ENCODE measurements around the gene SP9.

Gene SP9

DNA sequence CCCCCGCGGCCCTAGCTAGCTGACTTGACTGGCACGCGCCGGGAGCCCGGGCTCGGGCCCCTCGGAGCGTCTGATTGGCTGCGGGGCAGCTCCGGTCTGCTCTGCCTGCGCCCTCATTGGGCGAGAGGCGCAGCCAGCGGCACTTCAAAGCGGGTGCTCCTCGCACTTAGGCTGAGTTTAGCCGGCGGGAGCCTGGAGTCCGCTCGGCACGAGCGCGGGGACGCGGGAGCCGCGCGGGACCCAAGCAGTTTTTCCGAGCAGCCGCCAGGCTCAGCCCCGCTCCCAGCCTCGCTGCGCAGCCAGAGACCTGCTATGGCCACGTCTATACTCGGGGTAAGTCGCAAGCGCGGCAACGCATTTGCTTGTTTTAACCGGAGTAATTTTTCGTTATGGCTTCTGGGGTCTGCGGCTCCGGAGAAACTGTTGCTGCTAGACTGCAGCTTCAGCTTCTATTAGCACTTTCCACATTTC is at the start of gene SP9:
SP9 (plus strand) TSS at position 174 of the 471 bp plus-strand sequence; CDS start at position 313, 139 bp downstream.
- DNase-seq (ENCODE audit: low spot score) (no peak), FAIRE-seq (no peak)

DNA sequence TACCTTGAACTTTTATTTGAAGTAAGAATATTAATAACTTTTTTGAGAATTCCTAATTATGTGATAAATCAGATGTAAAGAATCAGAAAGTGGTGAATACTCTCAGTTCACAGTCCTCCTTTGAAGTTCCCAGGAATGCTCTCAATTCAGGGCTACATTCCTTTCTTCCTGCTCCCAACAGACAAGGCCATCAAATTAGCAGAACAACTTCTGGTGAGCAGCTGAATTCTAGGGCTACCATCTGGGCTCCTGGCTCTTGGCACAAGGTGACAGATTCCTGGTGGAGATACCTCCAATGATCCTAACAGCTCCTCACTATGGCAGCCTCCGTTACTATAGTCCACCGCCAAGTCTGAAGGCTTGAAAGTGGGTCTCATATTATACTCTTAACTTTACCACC is 48.6 kb upstream of the SP9 start:
- FAIRE-seq (no peak), DNase-seq (ENCODE audit: low spot score) (no peak)

DNA sequence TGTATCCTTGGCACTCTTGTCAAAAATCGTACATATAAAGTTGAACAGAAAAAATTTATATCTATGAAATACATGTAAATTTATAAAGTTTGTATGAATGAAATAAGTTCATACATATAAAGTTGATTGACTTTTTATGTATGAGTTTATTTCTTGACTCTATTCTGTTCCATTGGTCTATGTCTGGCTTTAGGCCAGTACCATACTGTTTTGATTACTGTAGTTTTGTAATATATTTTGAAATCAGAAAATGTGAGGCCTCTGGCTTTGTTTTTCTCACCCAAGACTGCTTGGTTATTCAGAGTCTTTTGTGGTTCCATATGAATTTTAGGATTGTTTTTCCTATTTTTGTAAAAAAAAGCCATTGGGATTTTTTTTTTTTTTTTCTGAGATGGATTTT is 41.8 kb upstream of the SP9 start:
- DNase-seq (ENCODE audit: low spot score) (no peak), FAIRE-seq (no peak)

DNA sequence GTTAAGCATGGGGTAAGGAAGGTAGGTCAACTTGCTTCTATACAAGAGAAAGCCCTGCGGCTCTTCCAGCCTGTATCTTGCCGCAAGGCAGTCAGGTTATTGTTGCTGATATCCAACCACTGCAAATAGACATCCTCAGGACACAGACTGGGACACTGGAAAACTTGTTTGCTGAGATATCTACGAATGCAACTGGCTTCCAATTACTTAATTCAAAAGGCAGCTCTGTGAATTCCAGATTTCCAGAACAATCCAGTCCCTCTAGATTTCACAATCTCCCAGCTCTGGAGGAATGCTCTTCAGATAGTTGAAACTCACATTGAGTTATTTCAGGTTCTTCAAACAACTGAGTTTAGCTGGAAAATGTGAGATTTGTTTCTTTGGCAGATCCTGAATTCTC is 34.6 kb upstream of the SP9 start:
- DNase-seq (ENCODE audit: low spot score) (no peak), FAIRE-seq (no peak)

DNA sequence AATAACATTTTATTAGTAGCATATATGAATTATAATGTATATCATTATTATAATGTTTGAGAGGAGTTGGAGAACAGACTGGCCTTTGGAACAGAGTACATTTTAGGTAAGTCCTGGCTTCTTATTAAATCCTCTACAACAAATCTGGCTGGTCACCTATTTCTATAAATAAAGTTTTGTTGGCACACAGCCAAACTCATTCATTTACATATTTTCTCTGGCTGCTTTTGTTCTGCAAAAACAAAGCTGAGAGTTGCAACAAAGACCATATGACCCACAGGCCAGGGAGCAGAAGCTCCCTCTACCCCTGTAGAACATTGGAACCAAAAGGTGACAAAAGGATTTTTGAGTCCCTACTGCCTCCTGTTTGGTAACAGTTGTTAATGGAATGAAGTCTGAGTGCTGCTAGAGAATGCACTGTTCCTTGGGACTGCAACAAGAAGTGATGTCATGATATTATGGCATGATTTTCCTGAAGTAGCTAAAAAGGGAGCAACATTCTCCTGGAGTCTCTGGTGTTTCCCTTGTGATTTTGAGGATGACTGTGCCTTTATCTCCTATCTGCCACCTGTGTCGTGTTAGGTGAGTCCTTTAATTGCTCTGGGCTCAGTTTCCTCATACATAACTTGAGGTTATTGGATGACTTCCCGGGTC is 22.0 kb upstream of the SP9 start:
- FAIRE-seq: no peak
- DNase-seq (ENCODE audit: low spot score): no peak

DNA sequence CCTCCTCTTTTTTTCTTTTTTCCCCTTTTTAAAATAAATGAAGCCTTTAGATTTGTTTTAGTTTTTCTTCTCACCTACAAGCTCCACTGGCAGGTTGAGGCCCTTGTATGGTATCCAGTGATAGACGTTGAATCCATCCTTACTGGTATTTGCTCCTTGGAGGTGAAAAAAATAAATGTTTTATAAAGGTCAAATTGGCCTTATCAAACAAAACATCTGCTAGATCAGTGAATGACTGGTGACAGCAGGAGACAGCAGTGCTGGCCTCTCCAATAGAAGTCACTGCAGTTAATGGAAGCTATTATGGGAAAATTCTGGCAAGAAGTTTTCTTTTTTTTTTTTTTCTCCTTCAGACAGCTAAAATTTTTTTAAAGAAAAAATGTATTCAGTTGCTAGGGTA is 12.6 kb upstream of the SP9 start:
- DNase-seq (ENCODE audit: low spot score): no peak
- no peak for FAIRE-seq

DNA sequence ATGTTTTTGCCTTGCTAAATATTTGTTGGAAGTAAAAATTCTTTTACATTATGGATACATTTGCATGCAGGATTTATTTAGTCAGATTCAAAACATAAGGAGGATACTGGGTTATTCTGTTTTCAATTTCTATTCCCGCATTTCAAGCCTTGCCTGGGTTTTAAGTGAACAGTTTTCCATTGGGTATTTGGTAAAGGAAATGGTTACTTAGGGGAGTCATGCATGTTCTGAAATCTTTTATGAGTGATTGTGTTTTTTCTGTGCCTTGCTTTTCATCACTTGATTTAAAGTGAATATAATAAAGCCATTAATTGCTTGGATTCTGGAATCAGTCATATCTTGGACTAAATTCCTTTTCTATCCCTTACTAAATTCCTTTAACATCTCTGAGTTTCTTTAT is 12.0 kb upstream of the SP9 start:
- FAIRE-seq: no peak
- DNase-seq (ENCODE audit: low spot score): no peak

DNA sequence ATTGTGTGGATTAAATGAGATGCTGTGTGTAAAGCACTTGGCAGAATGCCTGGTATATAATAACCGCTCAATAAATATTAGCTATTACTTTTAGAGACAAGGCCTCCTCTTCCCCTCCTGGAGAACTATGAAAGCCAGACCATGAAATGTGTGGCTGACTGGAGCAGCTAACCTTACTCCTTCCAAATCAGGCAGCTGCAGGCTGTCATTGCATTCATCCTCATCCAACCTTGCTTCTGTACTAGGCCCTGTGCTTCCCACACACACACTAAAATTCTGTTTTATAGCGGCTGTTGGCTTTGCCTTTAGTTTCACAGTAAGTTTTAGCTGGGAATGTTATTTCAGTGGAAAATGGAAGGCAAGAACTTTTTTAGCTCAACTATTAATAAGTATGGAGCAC is 10.2 kb upstream of the SP9 start:
- DNase-seq (ENCODE audit: low spot score): no peak
- FAIRE-seq: no peak

DNA sequence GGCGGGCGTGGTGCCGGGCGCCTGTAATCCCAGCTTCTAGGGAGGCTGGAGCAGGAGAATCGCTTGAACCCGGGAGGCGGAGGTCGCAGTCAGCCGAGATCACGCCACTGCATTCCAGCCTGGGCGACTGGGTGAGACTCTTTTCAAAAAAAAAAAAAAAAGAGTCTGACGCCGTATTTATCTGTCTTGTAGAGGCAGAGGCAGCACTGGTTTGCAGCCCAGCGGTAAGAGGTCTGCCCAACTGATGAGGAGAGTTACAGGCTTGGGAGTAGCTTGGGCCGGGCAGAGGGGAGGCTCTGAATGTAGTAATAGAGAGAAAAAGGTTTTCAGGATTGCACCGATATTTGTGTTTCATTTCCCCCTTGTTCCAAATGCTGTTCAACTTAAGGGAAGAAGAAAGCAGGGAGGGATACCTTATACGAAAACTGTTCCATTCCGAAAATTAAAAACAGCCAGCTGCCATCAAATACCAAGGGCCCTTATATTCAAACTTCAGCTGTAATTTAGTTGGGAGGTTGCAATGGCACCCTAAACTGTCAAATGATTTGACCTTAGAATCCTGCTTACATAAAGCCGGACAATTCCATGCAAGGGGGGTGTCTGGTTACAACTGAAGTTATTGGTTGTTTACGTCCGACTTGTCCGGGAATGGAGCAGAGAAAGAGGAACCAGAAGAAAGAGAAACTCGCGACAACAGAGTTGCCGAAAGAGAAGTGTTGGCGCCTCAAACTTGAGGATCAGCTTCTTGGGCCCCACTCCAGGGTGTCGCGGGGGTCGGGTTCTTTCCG is 9.2 kb upstream of the SP9 start:
- DNase-seq (ENCODE audit: low spot score): no peak
- FAIRE-seq: no peak

DNA sequence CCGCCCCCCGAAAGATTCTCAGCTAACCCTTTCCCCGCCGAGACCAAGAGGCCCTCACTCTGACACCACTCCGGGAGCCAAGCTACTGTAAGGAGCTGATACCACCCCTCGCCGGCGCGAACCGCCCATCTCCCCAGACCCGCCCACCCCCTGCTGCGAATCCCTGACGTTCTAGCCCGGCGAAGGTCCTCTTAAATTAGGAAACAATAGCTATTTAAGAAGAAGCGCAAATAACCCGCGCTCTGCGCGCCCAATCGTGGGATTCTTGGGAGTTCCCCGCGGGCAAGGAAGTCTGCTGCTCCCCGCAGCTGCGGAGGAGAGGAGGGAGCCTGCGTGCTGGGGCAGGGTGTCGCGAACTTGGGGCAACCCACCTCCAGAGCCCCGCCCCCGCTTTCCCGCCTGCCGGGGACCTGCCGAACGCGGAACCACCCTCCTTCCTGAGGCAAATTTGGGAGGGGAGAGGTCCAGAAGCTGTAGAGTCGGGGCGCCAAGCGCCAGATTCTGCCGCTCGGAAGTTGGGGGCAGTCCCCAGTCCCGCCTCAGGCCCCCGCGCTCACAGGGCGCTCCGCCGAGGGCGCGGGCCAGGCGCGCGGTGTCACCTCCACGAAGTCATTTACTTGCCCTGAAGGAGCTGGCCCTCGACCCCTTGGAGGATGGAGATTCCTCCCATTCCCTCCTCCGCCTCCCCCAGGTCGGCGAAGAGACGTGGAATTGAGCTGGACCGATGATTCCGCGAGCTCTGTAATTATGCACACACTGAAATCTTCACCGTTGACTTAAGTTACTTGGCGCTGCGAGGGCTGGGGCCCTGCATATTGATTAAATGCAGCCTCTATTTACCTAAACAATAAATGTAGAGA is 8.4 kb upstream of the SP9 start:
- FAIRE-seq: no peak
- DNase-seq (ENCODE audit: low spot score): no peak

DNA sequence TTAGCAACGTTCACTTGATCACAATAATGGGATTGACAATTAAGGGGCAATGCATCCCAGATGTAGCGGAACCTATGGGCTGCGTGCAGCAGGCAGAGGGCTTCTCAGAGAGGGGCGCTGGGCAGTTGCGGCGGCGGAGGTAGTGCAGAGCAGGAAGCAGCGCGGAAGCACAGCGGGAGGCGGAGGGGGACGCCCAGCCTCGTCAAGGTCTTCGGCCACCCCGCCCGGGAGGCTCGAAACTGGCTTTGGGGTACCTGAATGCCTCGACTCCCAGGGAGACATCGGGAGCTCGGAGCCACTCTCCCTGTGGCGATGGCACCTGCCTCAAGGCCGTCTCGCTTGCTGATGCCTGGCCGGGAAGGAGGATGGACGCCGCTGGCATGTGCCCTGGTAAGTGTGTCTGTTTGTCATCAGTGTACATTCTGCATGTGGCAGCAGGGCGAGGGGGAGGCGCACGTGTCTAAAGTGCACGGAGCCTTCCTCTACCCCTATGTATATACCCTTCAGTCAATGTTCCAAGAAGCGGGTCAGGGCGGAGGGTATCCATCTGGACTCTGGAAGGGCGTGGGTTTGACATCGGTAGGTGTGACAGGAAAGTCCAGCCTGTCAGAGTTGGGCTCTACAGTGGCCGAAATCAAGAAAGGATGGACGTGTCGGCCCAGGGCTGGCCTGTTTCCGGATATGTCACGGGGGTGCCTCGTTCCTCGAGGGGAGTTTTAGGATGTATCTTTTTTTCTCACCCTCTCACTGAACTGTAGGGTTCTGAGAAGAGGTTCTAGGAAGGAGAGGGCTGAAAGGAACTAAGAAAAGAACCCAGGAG is 7.5 kb upstream of the SP9 start:
- FAIRE-seq: no peak
- DNase-seq (ENCODE audit: low spot score): no peak

DNA sequence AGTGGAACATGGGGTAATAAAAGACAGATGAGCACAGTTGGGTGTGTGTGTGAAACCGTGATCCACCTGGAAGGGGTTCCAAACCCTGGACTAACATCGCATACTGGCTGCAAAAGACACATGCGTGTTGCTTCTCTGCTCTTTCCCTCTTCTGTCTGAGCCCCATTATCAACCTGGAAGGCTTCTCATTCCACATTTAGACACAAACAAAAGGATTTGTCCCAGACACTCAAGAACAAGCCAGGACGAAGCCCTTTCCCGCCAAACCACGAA is 7.0 kb upstream of the SP9 start:
- FAIRE-seq (no peak), DNase-seq (ENCODE audit: low spot score) (no peak)

DNA sequence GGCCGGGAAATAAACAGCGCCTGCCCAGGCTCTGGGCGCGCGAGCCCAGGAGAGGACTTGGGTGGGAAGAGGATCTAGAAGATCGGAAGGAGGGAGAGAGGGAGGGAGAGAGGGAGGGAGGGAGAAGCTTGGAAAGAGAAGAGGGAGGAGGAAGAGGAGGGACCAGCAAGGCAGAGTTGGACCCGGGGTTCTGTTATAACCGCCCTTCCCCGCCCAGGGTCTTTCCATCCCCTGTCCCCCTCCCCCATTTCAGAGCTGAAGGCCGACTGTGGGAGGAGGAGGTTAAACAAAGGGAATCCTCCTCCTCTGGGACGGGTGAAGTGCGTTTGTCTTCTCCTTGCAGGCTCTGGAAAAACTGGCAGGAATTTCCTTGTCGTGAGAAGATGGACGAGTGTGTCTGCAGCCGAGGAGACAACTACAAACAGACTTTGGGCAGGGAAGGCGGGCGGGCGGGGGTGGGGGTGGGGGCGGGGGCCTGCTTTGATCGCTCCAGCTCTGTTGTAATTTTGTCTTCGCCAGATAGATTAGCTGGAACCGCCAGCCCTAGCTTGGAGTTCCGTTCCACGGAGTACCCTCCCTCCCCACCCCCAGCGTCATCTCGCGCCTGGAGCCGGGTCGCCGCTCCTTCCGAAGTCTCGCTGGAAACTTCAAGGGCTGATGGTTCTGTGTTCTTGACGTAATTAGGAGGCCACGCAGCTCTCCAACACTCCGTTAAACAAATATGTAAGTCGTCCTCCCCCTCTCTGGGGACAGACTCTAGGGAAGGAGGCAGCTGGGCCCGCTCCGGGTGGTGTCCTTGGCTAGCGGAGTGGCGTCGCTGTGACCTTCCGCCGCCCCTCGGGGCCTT is 6.4 kb upstream of the SP9 start:
- DNase-seq (ENCODE audit: low spot score) (no peak), FAIRE-seq (no peak)

DNA sequence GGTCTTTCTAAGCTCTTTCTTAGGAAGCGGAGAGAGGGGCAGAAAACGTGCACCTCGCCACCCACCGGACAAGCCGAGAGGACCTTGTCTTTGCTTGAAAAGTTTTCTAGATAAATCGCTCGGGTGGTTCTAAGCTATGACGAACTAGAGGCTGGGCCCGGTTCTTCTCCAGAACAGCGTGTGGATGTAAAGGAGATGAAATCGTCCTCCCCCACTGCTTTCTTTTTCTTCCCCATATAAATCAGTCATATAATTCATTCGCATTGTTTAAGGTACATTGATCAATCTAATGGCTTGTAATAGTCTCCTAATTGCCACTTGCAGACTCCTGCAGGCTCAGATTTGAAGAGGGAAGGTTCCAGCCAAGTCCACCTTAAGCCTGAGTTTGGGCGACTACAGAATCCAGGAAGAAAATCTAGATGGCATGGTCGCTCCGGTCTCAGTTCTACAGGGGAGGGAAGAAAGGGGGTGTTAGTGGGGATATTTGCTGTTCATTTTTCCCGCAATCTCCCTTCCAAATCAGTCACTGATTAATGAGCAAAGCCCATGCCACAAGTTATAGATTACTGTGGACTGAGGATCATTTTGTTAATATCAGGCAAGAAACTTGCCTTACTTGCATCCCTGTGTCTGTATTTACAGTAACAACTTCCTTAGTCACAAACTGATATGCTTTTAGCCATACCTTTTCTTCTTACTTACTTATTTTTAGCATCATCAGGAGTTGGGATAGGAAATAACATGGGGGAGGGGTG is 5.6 kb upstream of the SP9 start:
- FAIRE-seq (no peak), DNase-seq (ENCODE audit: low spot score) (no peak)

DNA sequence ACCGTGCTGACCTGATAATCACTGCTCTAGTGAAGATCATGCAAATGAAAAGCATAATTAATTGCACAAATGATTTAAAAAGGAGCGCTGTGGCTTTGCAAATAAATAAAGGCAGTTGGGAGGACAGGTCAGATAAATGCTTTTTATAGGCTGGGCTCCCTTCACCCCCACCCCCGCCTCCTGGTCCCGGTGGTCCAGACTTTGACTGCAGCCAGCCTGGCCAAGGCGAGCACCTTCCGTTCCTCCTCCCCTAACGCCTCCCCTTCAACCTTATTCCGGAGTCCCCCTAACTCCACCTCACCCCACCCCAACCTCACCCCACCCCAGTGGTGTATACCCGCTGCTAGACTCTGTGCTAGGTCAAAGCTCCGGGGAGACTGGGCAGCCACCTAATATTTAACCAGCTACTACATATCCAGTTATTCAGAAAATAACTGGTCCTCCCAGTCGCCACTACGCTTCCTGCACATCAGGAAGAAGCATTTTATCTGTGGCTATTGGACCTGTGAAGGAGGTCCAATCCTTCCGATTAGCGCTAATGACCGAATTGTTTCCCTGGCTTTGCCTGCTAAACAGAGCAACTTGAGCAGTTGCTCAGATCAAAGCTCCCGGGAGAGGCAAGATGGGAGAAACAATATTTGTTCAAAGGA is 3.7 kb upstream of the SP9 start:
- DNase-seq (ENCODE audit: low spot score) (no peak), FAIRE-seq (no peak)

DNA sequence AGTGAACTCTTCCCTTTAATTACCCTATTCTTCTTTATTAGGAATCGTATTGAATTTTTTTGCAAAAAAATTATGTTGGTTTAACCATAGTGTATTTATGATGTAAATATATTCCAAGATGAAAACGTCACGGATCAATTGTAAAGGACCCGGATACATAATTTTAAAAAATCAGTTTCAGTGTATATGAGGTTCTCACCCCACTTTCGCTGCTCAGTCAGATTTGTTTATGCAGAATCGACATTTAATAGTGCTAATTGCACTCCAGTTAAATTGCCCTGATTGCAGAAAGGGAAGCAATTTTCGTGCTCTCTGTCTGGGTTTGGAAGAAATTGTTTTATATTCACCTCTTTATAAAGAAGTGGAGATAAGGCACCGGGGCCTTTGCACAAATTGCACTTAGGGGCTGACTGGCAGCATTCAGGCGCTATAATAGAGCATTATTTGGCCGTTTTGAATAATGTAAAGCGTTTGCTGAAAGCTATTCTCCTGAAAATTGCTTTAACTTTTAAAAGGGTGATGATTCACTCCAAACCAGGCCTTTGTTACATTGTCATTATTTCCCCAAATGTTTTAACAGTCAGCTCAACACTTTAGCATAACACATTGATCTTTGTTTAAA is 3.0 kb upstream of the SP9 start:
- DNase-seq (ENCODE audit: low spot score): no peak
- no peak for FAIRE-seq

DNA sequence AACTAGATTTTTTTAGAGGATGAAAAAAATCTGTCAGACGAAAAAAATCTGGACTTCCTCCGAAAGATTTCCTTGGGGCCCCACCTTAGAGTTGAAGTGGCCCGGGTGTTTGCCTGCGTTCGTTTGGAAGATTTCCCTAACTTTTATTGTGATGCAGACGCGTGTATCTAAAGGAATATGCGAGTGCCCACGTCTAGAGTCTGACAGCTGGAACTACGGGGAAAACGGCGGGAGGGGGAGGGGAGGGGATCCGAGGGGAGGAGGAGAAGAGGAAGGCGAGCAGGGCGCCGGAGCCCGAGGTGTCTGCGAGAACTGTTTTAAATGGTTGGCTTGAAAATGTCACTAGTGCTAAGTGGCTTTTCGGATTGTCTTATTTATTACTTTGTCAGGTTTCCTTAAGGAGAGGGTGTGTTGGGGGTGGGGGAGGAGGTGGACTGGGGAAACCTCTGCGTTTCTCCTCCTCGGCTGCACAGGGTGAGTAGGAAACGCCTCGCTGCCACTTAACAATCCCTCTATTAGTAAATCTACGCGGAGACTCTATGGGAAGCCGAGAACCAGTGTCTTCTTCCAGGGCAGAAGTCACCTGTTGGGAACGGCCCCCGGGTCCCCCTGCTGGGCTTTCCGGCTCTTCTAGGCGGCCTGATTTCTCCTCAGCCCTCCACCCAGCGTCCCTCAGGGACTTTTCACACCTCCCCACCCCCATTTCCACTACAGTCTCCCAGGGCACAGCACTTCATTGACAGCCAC is 2.4 kb upstream of the SP9 start:
- DNase-seq (ENCODE audit: low spot score) (no peak), FAIRE-seq (no peak)

DNA sequence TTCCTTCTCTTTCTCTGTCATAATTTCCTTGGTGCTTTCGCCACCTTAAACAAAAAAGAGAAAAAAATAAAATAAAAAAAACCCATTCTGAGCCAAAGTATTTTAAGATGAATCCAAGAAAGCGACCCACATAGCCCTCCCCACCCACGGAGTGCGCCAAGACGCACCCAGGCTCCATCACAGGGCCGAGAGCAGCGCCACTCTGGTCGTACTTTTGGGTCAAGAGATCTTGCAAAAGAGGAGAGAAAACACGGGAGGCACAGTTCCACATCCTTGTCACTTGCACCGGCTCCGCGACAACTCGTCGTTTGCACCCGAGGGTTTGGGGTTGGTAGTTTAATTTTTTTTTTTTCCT is 1.8 kb upstream of the SP9 start:
- no peak for FAIRE-seq
- DNase-seq (ENCODE audit: low spot score): no peak
